HG02623 (cell line): Measurements from ENCODE around the gene PIGP.
"Not testable (repeated sequence)": the region's sequence is repeated elsewhere in the genome, so short reads cannot be mapped to it uniquely, and the experiment has no call there.

Experiments
- ATAC-seq: cut with Tn5 transposase; IDR thresholded peaks from one replicate; pipeline ENCODE4 v1.9.1; 2021; ENCODE audit warnings: moderate library complexity; ENCODE audit not compliant: unreplicated experiment

The PIGP gene

GRCh38 chr21:37045149-37045548 is 27.7 kb downstream of the PIGP start:
- no peak for ATAC-seq

GRCh38 chr21:37044643-37045042 is 28.2 kb downstream of the PIGP start:
- ATAC-seq = no peak

- ATAC-seq = no peak
Observed at GRCh38 chr21:37043818-37044217, 29.1 kb downstream of the PIGP start.

GRCh38 chr21:37041706-37042271 is 31.1 kb downstream of the PIGP start:
- no peak for ATAC-seq

GRCh38 chr21:37040212-37040611 is 32.7 kb downstream of the PIGP start:
- no peak for ATAC-seq

- no peak for ATAC-seq
Observed at GRCh38 chr21:37039411-37040075, 33.3 kb downstream of the PIGP start.

GRCh38 chr21:37036177-37036576 is 36.7 kb downstream of the PIGP start:
- ATAC-seq = no peak

GRCh38 chr21:37034394-37034793 is 38.5 kb downstream of the PIGP start:
- ATAC-seq = not testable (repeated sequence)

- no peak for ATAC-seq
Observed at GRCh38 chr21:37032877-37033471, 39.9 kb downstream of the PIGP start.

- ATAC-seq = no peak
Observed at GRCh38 chr21:37032293-37032692, 40.6 kb downstream of the PIGP start.

GRCh38 chr21:37030864-37031263 is 42.0 kb downstream of the PIGP start:
- no peak for ATAC-seq

- no peak for ATAC-seq
Observed at GRCh38 chr21:37028570-37028969, 44.3 kb downstream of the PIGP start.

GRCh38 chr21:37026499-37026898 is 46.4 kb downstream of the PIGP start:
- ATAC-seq = no peak

- ATAC-seq = no peak
Observed at GRCh38 chr21:37017951-37018679, 54.8 kb downstream of the PIGP start.
